Neural cell (in vitro differentiated cells): ENCODE measurements around the gene ITGB5. TPM values are rescaled to one million over a fixed set of nuclear protein-coding genes. Genes with fewer than 3 reads are reported as not detected.

ENCODE experiments used
- H2AFZ ChIP-seq: fragments of 200-600, 300-800 bp; sonication (generic), shearing (Covaris generic); 2 replicates; pipeline ENCODE4 v1.6.0; 2014; ENCODE audit warnings: low read depth, mild to moderate bottlenecking, antibody characterized with exemption, low read length, moderate library complexity
- H3F3A ChIP-seq: fragments of 200-600 bp; shearing (Covaris generic); 2 replicates; pipeline ENCODE4 v1.6.1; 2016; ENCODE audit warnings: mild to moderate bottlenecking, moderate library complexity, mixed read lengths, antibody characterized with exemption, low read length; ENCODE audit not compliant: insufficient read depth, poor library complexity, severe bottlenecking
- H3K27ac ChIP-seq: fragments of 200-600, 300-800 bp; sonication (generic), shearing (Covaris generic); 2 replicates; pipeline ENCODE4 v1.5.1; 2014; ENCODE audit warnings: mild to moderate bottlenecking, low read length, moderate library complexity
- H3K27me3 ChIP-seq: fragments of 300-800, 200-600 bp; sonication (generic), shearing (Covaris generic); 2 replicates; pipeline ENCODE4 v1.6.0; 2014; ENCODE audit warnings: mild to moderate bottlenecking, low read depth, low read length, moderate library complexity; ENCODE audit not compliant: insufficient read depth
- H3K36me3 ChIP-seq: fragments of 300-800, 200-600 bp; sonication (generic), shearing (Covaris generic); 2 replicates; pipeline ENCODE4 v1.5.1; 2014; ENCODE audit warnings: mild to moderate bottlenecking, antibody characterized with exemption, low read length, moderate library complexity; ENCODE audit not compliant: insufficient read depth
- H3K4me2 ChIP-seq: fragments of 300-800, 200-600 bp; sonication (generic), shearing (Covaris generic); 2 replicates; pipeline ENCODE4 v1.6.0; 2014; ENCODE audit warnings: mild to moderate bottlenecking, low read length
- H3K4me3 ChIP-seq: fragments of 300-800, 200-600 bp; sonication (generic), shearing (Covaris generic); 2 replicates; pipeline ENCODE4 v1.5.1; 2014; ENCODE audit warnings: mild to moderate bottlenecking, low read length, moderate library complexity
- H3K79me2 ChIP-seq: fragments of 200-600 bp; shearing (Covaris generic); replicated peaks from 2 replicates; pipeline ENCODE4 v1.6.0; 2014; ENCODE audit warnings: mild to moderate bottlenecking, low read length, moderate library complexity; ENCODE audit not compliant: insufficient read depth
- H3K9ac ChIP-seq: fragments of 300-800, 200-600 bp; sonication (generic), shearing (Covaris generic); 2 replicates; pipeline ENCODE4 v1.6.1; 2016; ENCODE audit warnings: mild to moderate bottlenecking, low read length, mixed read lengths
- H3K9me2 ChIP-seq: fragments of 200-600 bp; shearing (Covaris generic); 2 replicates; pipeline ENCODE4 v1.6.1; 2016; ENCODE audit warnings: mild to moderate bottlenecking, low read length, mixed read lengths; ENCODE audit not compliant: insufficient read depth
- H3K9me3 ChIP-seq: fragments of 200-600, 300-800 bp; sonication (generic), shearing (Covaris generic); 2 replicates; pipeline ENCODE4 v1.6.1; 2016; ENCODE audit warnings: mild to moderate bottlenecking, mixed run types, low read length, moderate library complexity, mixed read lengths
- H4K20me1 ChIP-seq: fragments of 200-600 bp; shearing (Covaris generic); 2 replicates; pipeline ENCODE4 v1.6.1; 2016; ENCODE audit warnings: mild to moderate bottlenecking, mixed run types; ENCODE audit not compliant: insufficient read depth
- EP300 ChIP-seq: fragments of 450-650 bp; conservative IDR thresholded peaks from 2 replicates; pipeline ENCODE4 v1.6.1; 2014; ENCODE audit warnings: antibody characterized with exemption, mild to moderate bottlenecking, moderate library complexity; ENCODE audit not compliant: poor library complexity, severe bottlenecking
- EZH2 ChIP-seq: fragments of 200-600, 300-800 bp; shearing (Covaris generic), sonication (generic); IDR thresholded peaks from 2 replicates; pipeline ENCODE4 v1.6.1; 2014; ENCODE audit warnings: antibody characterized with exemption, low read length, borderline replicate concordance, mild to moderate bottlenecking; ENCODE audit not compliant: insufficient read depth, poor library complexity, severe bottlenecking
- MXI1 ChIP-seq: fragments of 450-650 bp; conservative IDR thresholded peaks from 2 replicates; pipeline ENCODE4 v1.6.1; 2014; ENCODE audit warnings: antibody characterized with exemption, mild to moderate bottlenecking; ENCODE audit not compliant: poor library complexity, severe bottlenecking
- POLR2AphosphoS5 ChIP-seq: IDR thresholded peaks from 2 replicates; pipeline ENCODE4 v1.6.1; 2012
- RAD21 ChIP-seq: fragments of 450-650 bp; conservative IDR thresholded peaks from 2 replicates; pipeline ENCODE4 v1.6.1; 2014; ENCODE audit warnings: antibody characterized with exemption, mild to moderate bottlenecking, moderate library complexity
- SMC3 ChIP-seq: fragments of 450-650 bp; conservative IDR thresholded peaks from 2 replicates; pipeline ENCODE4 v1.6.1; 2014; ENCODE audit warnings: antibody characterized with exemption, mild to moderate bottlenecking, moderate library complexity; ENCODE audit not compliant: poor library complexity
- TAF1 ChIP-seq: IDR thresholded peaks from 2 replicates; pipeline ENCODE4 v1.6.1; 2012; ENCODE audit warnings: low read depth
- polyA minus RNA-seq: library from RNA; depleted of rRNA, polyadenylated mRNA; stranded (reverse); fragments of >200 nt; gene quantifications from 2 replicates; pipeline ENCODE4 v1.2.3, GENCODE V29; 2014
- polyA plus RNA-seq: library from polyadenylated mRNA; depleted of rRNA; stranded (reverse); fragments of >200 nt; gene quantifications from 2 replicates; pipeline ENCODE4 v1.2.3, GENCODE V29; 2014
- TF ChIP-seq, protein P1 (sequence below): fragments of 450-650 bp; IDR thresholded peaks from 2 replicates; pipeline ENCODE4 v1.5.1; 2014; ENCODE audit warnings: antibody characterized with exemption, mild to moderate bottlenecking, moderate library complexity; ENCODE audit not compliant: poor library complexity, severe bottlenecking
- TF ChIP-seq, protein P2 (sequence below): IDR thresholded peaks from 2 replicates; pipeline ENCODE4 v1.6.1; 2012; ENCODE audit warnings: borderline replicate concordance

ITGB5 gene, protein sequence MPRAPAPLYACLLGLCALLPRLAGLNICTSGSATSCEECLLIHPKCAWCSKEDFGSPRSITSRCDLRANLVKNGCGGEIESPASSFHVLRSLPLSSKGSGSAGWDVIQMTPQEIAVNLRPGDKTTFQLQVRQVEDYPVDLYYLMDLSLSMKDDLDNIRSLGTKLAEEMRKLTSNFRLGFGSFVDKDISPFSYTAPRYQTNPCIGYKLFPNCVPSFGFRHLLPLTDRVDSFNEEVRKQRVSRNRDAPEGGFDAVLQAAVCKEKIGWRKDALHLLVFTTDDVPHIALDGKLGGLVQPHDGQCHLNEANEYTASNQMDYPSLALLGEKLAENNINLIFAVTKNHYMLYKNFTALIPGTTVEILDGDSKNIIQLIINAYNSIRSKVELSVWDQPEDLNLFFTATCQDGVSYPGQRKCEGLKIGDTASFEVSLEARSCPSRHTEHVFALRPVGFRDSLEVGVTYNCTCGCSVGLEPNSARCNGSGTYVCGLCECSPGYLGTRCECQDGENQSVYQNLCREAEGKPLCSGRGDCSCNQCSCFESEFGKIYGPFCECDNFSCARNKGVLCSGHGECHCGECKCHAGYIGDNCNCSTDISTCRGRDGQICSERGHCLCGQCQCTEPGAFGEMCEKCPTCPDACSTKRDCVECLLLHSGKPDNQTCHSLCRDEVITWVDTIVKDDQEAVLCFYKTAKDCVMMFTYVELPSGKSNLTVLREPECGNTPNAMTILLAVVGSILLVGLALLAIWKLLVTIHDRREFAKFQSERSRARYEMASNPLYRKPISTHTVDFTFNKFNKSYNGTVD
- polyA plus RNA-seq (0.48 and 1.2 TPM in 2 replicates), polyA minus RNA-seq (3.1 and 5.8 TPM in 2 replicates)

DNA sequence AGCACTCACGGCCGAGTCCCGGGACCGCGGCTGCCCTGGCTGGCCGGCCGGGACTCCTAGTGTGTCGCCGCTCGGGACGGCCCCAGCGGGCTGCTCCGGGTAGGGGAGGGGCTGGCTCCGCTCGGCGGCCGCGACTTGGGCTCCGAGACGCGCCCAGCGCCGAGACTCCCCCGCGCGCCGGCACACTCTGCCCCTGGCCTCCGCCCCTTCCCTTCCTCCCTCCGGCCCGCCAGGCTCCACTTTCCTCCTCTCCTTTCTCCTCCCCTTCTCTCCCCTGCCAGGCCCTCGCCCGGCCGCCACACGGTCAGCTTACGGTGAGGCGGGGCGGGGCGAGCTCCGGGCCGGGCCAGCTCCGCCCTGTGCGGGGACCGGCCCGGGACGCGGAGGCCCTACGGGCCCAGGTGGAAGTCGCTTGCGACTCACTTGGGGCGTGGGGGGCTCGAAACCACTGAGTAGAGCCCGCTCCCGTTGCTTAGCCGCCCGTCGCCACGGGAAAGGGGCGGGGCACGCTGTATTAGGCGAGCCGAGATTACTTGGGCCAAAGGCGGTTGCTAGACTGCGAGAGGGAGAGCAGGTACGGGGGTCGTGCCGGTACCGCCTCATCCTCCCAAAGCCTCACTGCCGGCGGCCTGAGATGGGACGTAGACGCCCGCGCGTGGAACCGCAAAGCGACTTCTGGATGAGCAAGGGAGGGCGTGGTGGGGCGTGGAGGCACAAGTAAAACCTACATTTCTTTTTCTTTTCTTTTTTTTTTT is at the start of gene ITGB5:
TSS of gene ITGB5 (minus strand) at position 189 of the 755 bp plus-strand sequence. CDS start 365 bp downstream, outside the sequence.
- no peaks in the 10 kb centered on the region for H3F3A ChIP-seq
- no peak within 1 kb of the TSS for H3K27ac ChIP-seq
- H3K9me2 ChIP-seq, result no peaks in the 10 kb centered on the region
- no peak within 1 kb of the TSS for H2AFZ ChIP-seq
- peak within 1 kb of the TSS; percentile 20 for H3K9ac ChIP-seq
- peak within 1 kb of the TSS; percentile 14 for H3K4me2 ChIP-seq
- no peaks in the 10 kb centered on the region for H3K79me2 ChIP-seq
- H3K9me3 ChIP-seq, result no peaks in the 10 kb centered on the region
- H4K20me1 ChIP-seq, result no peaks in the 10 kb centered on the region
- H3K4me3 ChIP-seq, result peak within 1 kb of the TSS; percentile 70
- TF ChIP-seq EP300 (no peak), RAD21 (no peak), POLR2AphosphoS5 (no peak), MXI1 (no peak), EZH2 (no peak), TAF1 (no peak), SMC3 (no peak)
- TF ChIP-seq, protein P1, sequence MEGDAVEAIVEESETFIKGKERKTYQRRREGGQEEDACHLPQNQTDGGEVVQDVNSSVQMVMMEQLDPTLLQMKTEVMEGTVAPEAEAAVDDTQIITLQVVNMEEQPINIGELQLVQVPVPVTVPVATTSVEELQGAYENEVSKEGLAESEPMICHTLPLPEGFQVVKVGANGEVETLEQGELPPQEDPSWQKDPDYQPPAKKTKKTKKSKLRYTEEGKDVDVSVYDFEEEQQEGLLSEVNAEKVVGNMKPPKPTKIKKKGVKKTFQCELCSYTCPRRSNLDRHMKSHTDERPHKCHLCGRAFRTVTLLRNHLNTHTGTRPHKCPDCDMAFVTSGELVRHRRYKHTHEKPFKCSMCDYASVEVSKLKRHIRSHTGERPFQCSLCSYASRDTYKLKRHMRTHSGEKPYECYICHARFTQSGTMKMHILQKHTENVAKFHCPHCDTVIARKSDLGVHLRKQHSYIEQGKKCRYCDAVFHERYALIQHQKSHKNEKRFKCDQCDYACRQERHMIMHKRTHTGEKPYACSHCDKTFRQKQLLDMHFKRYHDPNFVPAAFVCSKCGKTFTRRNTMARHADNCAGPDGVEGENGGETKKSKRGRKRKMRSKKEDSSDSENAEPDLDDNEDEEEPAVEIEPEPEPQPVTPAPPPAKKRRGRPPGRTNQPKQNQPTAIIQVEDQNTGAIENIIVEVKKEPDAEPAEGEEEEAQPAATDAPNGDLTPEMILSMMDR, result no peak
- TF ChIP-seq, protein P2, sequence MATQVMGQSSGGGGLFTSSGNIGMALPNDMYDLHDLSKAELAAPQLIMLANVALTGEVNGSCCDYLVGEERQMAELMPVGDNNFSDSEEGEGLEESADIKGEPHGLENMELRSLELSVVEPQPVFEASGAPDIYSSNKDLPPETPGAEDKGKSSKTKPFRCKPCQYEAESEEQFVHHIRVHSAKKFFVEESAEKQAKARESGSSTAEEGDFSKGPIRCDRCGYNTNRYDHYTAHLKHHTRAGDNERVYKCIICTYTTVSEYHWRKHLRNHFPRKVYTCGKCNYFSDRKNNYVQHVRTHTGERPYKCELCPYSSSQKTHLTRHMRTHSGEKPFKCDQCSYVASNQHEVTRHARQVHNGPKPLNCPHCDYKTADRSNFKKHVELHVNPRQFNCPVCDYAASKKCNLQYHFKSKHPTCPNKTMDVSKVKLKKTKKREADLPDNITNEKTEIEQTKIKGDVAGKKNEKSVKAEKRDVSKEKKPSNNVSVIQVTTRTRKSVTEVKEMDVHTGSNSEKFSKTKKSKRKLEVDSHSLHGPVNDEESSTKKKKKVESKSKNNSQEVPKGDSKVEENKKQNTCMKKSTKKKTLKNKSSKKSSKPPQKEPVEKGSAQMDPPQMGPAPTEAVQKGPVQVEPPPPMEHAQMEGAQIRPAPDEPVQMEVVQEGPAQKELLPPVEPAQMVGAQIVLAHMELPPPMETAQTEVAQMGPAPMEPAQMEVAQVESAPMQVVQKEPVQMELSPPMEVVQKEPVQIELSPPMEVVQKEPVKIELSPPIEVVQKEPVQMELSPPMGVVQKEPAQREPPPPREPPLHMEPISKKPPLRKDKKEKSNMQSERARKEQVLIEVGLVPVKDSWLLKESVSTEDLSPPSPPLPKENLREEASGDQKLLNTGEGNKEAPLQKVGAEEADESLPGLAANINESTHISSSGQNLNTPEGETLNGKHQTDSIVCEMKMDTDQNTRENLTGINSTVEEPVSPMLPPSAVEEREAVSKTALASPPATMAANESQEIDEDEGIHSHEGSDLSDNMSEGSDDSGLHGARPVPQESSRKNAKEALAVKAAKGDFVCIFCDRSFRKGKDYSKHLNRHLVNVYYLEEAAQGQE, result no peak
- H3K27me3 ChIP-seq, result peaks cover 59% of the 10 kb centered on the region
- no peaks in the 10 kb centered on the region for H3K36me3 ChIP-seq
